H1 (cell line): ENCODE results near the gene CD79A. TPM values are rescaled to one million over a fixed set of nuclear protein-coding genes. Genes with fewer than 3 reads are reported as not detected.

Source experiments
- CTCF ChIA-PET: fragments of 300-600 bp; sonication (Branson Sonifier 250); formaldehyde crosslinking; loops from one replicate; lab custom pipeline; 2021; ENCODE audit not compliant: partially characterized antibody; lab: Charles Lee
- POLR2A ChIA-PET: fragments of 300-600 bp; sonication (Branson Sonifier 250); formaldehyde crosslinking; loops from one replicate; lab custom pipeline; 2021; ENCODE audit warnings: inconsistent platforms; ENCODE audit not compliant: partially characterized antibody; lab: Charles Lee
- DNase-seq, 2 experiments: peaks; one replicate each; pipeline versions ENCODE4 v3.0.0 to v3.0.0-alpha.2; 2010 to 2022; ENCODE audit warnings: low spot score in 2 of 2, low read depth in 1 of 2, mixed read lengths in 1 of 2
- FAIRE-seq: peaks from 2 replicates; lab custom pipeline; 2011; peaks lifted over from hg19 to GRCh38; lab: Jason Lieb, UNC
- H2AFZ ChIP-seq: 2 replicates; pipeline ENCODE4 v1.8.1; 2012; ENCODE audit warnings: low read length, inconsistent platforms
- H2AK5ac ChIP-seq: 2 replicates; pipeline ENCODE4 v1.6.1; 2013; ENCODE audit warnings: low read depth, low read length
- H2BK120ac ChIP-seq: replicated peaks from 2 replicates; pipeline ENCODE3; 2013; ENCODE audit warnings: low read depth, low read length, inconsistent platforms
- H2BK12ac ChIP-seq: 2 replicates; pipeline ENCODE4 v1.6.1; 2013; ENCODE audit warnings: low read depth, low read length
- H2BK15ac ChIP-seq: 2 replicates; pipeline ENCODE4 v1.6.1; 2013; ENCODE audit warnings: low read length
- H2BK20ac ChIP-seq: 2 replicates; pipeline ENCODE4 v1.6.1; 2013; ENCODE audit warnings: low read length
- H2BK5ac ChIP-seq: 2 replicates; pipeline ENCODE4 v1.6.1; 2013; ENCODE audit warnings: low read depth, low read length
- H3K14ac ChIP-seq: 2 replicates; pipeline ENCODE4 v1.6.1; 2013; ENCODE audit warnings: inconsistent platforms; ENCODE audit not compliant: insufficient read length
- H3K18ac ChIP-seq: 2 replicates; pipeline ENCODE4 v1.6.1; 2013; ENCODE audit warnings: low read length; ENCODE audit errors: extremely low read depth
- H3K23ac ChIP-seq: 2 replicates; pipeline ENCODE4 v1.6.1; 2013; ENCODE audit warnings: inconsistent platforms; ENCODE audit not compliant: insufficient read length
- H3K23me2 ChIP-seq: 2 replicates; pipeline ENCODE4 v1.6.1; 2013; ENCODE audit warnings: low read depth, low read length
- H3K27ac ChIP-seq: 2 replicates; pipeline ENCODE4 v1.6.1; 2011; ENCODE audit warnings: low read depth, low read length, inconsistent platforms
- H3K27me3 ChIP-seq, 4 experiments: replicated peaks in 1 of 4; 1 replicate in 1 of 4; 2 replicates in 3 of 4; pipeline versions ENCODE4 v1.6.1 to v1.8.1; 2011 to 2013; ENCODE audit warnings: low read length in 3 of 4, mild to moderate bottlenecking in 3 of 4, inconsistent platforms in 2 of 4, mixed read lengths in 2 of 4, moderate library complexity in 1 of 4; ENCODE audit not compliant: control insufficient read depth in 3 of 4, insufficient read depth in 3 of 4; ENCODE audit errors: extremely low read depth in 1 of 4
- H3K36me3 ChIP-seq, 4 experiments: 2 replicates each; pipeline versions ENCODE4 v1.6.1 to v1.8.1; 2011 to 2013; ENCODE audit warnings: mild to moderate bottlenecking in 4 of 4, low read length in 3 of 4, moderate library complexity in 2 of 4, control low read depth in 1 of 4, inconsistent platforms in 1 of 4; ENCODE audit not compliant: insufficient read depth in 4 of 4, control insufficient read depth in 2 of 4
- H3K4ac ChIP-seq: replicated peaks from 2 replicates; pipeline ENCODE3; 2013; ENCODE audit warnings: low read length, low read depth, mixed read lengths, inconsistent platforms; ENCODE audit not compliant: insufficient read length
- H3K4me1 ChIP-seq, 4 experiments: replicated peaks in 1 of 4; 1 replicate in 1 of 4; 2 replicates in 3 of 4; pipeline versions ENCODE4 v1.6.1 to v1.8.1; 2011 to 2013; ENCODE audit warnings: low read length in 3 of 4, inconsistent platforms in 2 of 4, mixed read lengths in 1 of 4; ENCODE audit not compliant: insufficient read depth in 4 of 4, control insufficient read depth in 3 of 4
- H3K4me2 ChIP-seq, 2 experiments: 2 replicates each; pipeline versions ENCODE4 v1.6.1 to v1.8.1; 2011 to 2013; ENCODE audit warnings: low read depth in 2 of 2, low read length in 2 of 2, control low read depth in 1 of 2, inconsistent platforms in 1 of 2, mild to moderate bottlenecking in 1 of 2; ENCODE audit not compliant: insufficient read depth in 1 of 2
- H3K4me3 ChIP-seq, 4 experiments: fragments of 200-600, 300-600 bp in 1 of 4; sonication (generic), shearing (Covaris generic), sonication (Bioruptor Twin) in 1 of 4; 2 replicates each; pipeline versions ENCODE4 v1.5.1 to v1.8.1; 2011 to 2016; ENCODE audit warnings: low read length in 4 of 4, low read depth in 3 of 4, control low read depth in 2 of 4, inconsistent platforms in 2 of 4, mild to moderate bottlenecking in 2 of 4, mixed read lengths in 1 of 4, moderate library complexity in 1 of 4; ENCODE audit not compliant: insufficient read depth in 2 of 4; ENCODE audit errors: extremely low read depth in 1 of 4
- H3K56ac ChIP-seq: replicated peaks from 2 replicates; pipeline ENCODE3; 2013; ENCODE audit warnings: low read depth, mild to moderate bottlenecking, mixed read lengths, low read length, inconsistent platforms; ENCODE audit not compliant: insufficient read length
- H3K79me1 ChIP-seq: 2 replicates; pipeline ENCODE4 v1.6.1; 2013; ENCODE audit warnings: low read depth, low read length, control low read depth
- H3K79me2 ChIP-seq, 2 experiments: 2 replicates each; pipeline versions ENCODE4 v1.6.1 to v1.8.1; 2012 to 2013; ENCODE audit warnings: low read length in 2 of 2, mild to moderate bottlenecking in 2 of 2, inconsistent platforms in 1 of 2; ENCODE audit not compliant: insufficient read depth in 2 of 2, control insufficient read depth in 1 of 2
- H3K9ac ChIP-seq, 4 experiments: replicated peaks in 1 of 4; 1 replicate in 1 of 4; 2 replicates in 3 of 4; pipeline versions ENCODE4 v1.6.1 to v1.8.1; 2011 to 2013; ENCODE audit warnings: low read depth in 3 of 4, low read length in 3 of 4, control low read depth in 2 of 4, mild to moderate bottlenecking in 2 of 4, moderate library complexity in 2 of 4, inconsistent platforms in 1 of 4; ENCODE audit errors: extremely low read depth in 1 of 4
- H3K9me3 ChIP-seq, 2 experiments: 2 replicates each; pipeline versions ENCODE4 v1.6.1 to v1.8.1; 2012 to 2013; ENCODE audit warnings: mild to moderate bottlenecking in 2 of 2, moderate library complexity in 2 of 2, control low read depth in 1 of 2, inconsistent platforms in 1 of 2, low read depth in 1 of 2, low read length in 1 of 2, mixed read lengths in 1 of 2; ENCODE audit not compliant: insufficient read depth in 2 of 2
- H4K20me1 ChIP-seq, 2 experiments: replicated peaks in 1 of 2; 2 replicates each; pipeline versions ENCODE3 to v1.8.1; 2011 to 2013; ENCODE audit warnings: inconsistent platforms in 2 of 2, low read length in 2 of 2, mild to moderate bottlenecking in 1 of 2; ENCODE audit not compliant: insufficient read depth in 2 of 2, control insufficient read depth in 1 of 2
- H4K5ac ChIP-seq: 2 replicates; pipeline ENCODE4 v1.6.1; 2013; ENCODE audit warnings: low read length, low read depth, mixed read lengths, inconsistent platforms; ENCODE audit not compliant: insufficient read length
- H4K8ac ChIP-seq: 2 replicates; pipeline ENCODE4 v1.8.0; 2013; ENCODE audit warnings: mild to moderate bottlenecking, moderate library complexity, low read length, inconsistent platforms; ENCODE audit not compliant: insufficient read depth; ENCODE audit errors: extremely low read depth
- H4K91ac ChIP-seq: replicated peaks from 2 replicates; pipeline ENCODE3; 2013; ENCODE audit warnings: low read length, mixed read lengths, inconsistent platforms; ENCODE audit not compliant: insufficient read length
- ASH2L ChIP-seq: fragments of 200-600, 300-600 bp; sonication (generic); IDR thresholded peaks from one replicate; pipeline ENCODE4 v1.7.1; 2017; ENCODE audit warnings: low read length
- ATF2 ChIP-seq: IDR thresholded peaks from 2 replicates; pipeline ENCODE4 v1.6.1; 2012; ENCODE audit warnings: low read length, inconsistent platforms
- BRCA1 ChIP-seq: IDR thresholded peaks from 2 replicates; pipeline ENCODE4 v1.6.1; 2012; ENCODE audit warnings: low read depth, low read length, improper control_type of control experiment
- CBX5 ChIP-seq: fragments of 300-800, 300-1000 bp; sonication (generic); IDR thresholded peaks from 2 replicates; pipeline ENCODE4 v1.7.1; 2016; ENCODE audit warnings: antibody characterized with exemption, low read length, low read depth
- EP300 ChIP-seq, 2 experiments: IDR thresholded peaks; 1 replicate in 1 of 2; 2 replicates in 1 of 2; pipeline ENCODE4 v1.6.1; 2011 to 2012; ENCODE audit warnings: low read depth in 2 of 2, low read length in 2 of 2, mild to moderate bottlenecking in 2 of 2, borderline replicate concordance in 1 of 2, inconsistent platforms in 1 of 2, moderate library complexity in 1 of 2
- EZH2 ChIP-seq: fragments of 200-600 bp; sonication (generic); IDR thresholded peaks from 2 replicates; pipeline ENCODE4 v1.7.1; 2012; ENCODE audit warnings: low read depth, mild to moderate bottlenecking, moderate library complexity, low read length, inconsistent platforms; ENCODE audit not compliant: severe bottlenecking
- KDM5A ChIP-seq: fragments of 200-600 bp; IDR thresholded peaks from 2 replicates; pipeline ENCODE4 v1.7.1; 2012; ENCODE audit warnings: mild to moderate bottlenecking, low read length, inconsistent platforms, mixed read lengths
- POLR2AphosphoS5 ChIP-seq: IDR thresholded peaks from 2 replicates; pipeline ENCODE4 v1.6.1; 2011; ENCODE audit warnings: low read depth, low read length
- POU5F1 ChIP-seq: IDR thresholded peaks from 2 replicates; pipeline ENCODE4 v1.6.1; 2011; ENCODE audit warnings: low read depth, mild to moderate bottlenecking, low read length, moderate library complexity
- SIN3A ChIP-seq, 2 experiments: IDR thresholded peaks in 1 of 2; conservative IDR thresholded peaks in 1 of 2; 2 replicates each; pipeline ENCODE4 v1.6.1; 2011 to 2012; ENCODE audit warnings: low read length in 2 of 2, improper control_type of control experiment in 1 of 2, low read depth in 1 of 2, mild to moderate bottlenecking in 1 of 2
- SP2 ChIP-seq: IDR thresholded peaks from 2 replicates; pipeline ENCODE4 v1.6.1; 2012; ENCODE audit warnings: mild to moderate bottlenecking, low read length, inconsistent platforms
- SUZ12 ChIP-seq: fragments of 200-600 bp; sonication (generic); IDR thresholded peaks from 2 replicates; pipeline ENCODE4 v1.6.1; 2012; ENCODE audit warnings: mild to moderate bottlenecking, inconsistent platforms, low read length, moderate library complexity, mixed read lengths
- ZNF274 ChIP-seq: IDR thresholded peaks from 2 replicates; pipeline ENCODE4 v1.7.0; 2012; ENCODE audit warnings: low read length, borderline replicate concordance; ENCODE audit errors: extremely low read depth
- WGBS, 2 experiments: shearing (Covaris generic) in 1 of 2; methylation state at CpG; one replicate each; pipeline versions ENCODE4 v1.1.6 to v1.1.7; 2013 to 2015; ENCODE audit warnings: low lambda C conversion rate in 2 of 2, mixed read lengths in 2 of 2, inconsistent platforms in 1 of 2, low coverage in 1 of 2, missing lambda C conversion rate in 1 of 2; ENCODE audit not compliant: insufficient replicate concordance in 2 of 2, insufficient coverage in 1 of 2, insufficient read length in 1 of 2; ENCODE audit errors: extremely low coverage in 1 of 2, missing lambda C conversion rate in 1 of 2; 5-methylcytosine and 5-hydroxymethylcytosine counted together
- polyA plus RNA-seq, 7 experiments: library from polyadenylated mRNA; depleted of rRNA in 3 of 7; stranded (reverse) in 5 of 7; unstranded in 2 of 7; fragments of >200 nt in 5 of 7; fragments of 200-250 nt in 2 of 7; gene quantifications; 1 replicate in 5 of 7; 2 replicates in 1 of 7; 4 replicates in 1 of 7; pipeline versions ENCODE4 v1.2.1 to v1.2.3, GENCODE V29; 2011 to 2013; ENCODE audit warnings: missing spikeins in 2 of 7, mixed read lengths in 2 of 7
- total RNA-seq: library from RNA; stranded (reverse); fragmentation: NEBNext Ultra II Directional; extraction: Animal tissue kit (Norgen Biotek cat#: 25700); gene quantifications from 2 replicates; pipeline ENCODE4 v1.2.1, GENCODE V29; 2021

The CD79A gene
- total and polyA plus RNA-seq, 2 of the 8 experiments (the other 6 are each of a cell fraction or from before 2014, with no cell fraction given): 0.54 to 0.77 TPM

- Histone ChIP-seq H2BK120ac (no peak overlapping the region), H3K23ac (no peak overlapping the region), H3K14ac (no peak overlapping the region), H3K79me1 (no peaks in the 10 kb centered on the region), H3K9ac (no peak overlapping the region), H3K18ac (no peak overlapping the region), H2BK20ac (no peak overlapping the region), H3K36me3 (peaks cover under 1 to 7% (median 4%) of the 10 kb centered on the region in 4 experiments; a peak in 5 of 8 replicates), H3K4me1 (peaks cover 0 to 5% (median 1%) of the 10 kb centered on the region in 4 experiments; a peak in 1 of 7 replicates), H2AFZ (no peak overlapping the region), H2BK5ac (no peak overlapping the region), H3K56ac (no peak overlapping the region), H4K20me1 (peaks cover 0 to 3% of the 10 kb centered on the region in 2 experiments), H2AK5ac (no peak overlapping the region), H3K23me2 (no peaks in the 10 kb centered on the region), H3K27ac (no peak overlapping the region), H3K27me3 (no peaks in the 10 kb centered on the region), H3K4ac (no peak overlapping the region), H3K9me3 (no peaks in the 10 kb centered on the region), H4K8ac (no peak overlapping the region), H3K79me2 (no peaks in the 10 kb centered on the region), H4K91ac (no peak overlapping the region), H3K4me3 (no peak overlapping the region), H2BK12ac (no peak overlapping the region), H2BK15ac (no peak overlapping the region), H3K4me2 (no peak overlapping the region), H4K5ac (no peak overlapping the region)
- no peak for DNase-seq
- no peak for FAIRE-seq
- ChIA-PET POLR2A (interaction anchor here (0.6 to 3.3 kb wide), 4 partner anchors 15 to 37 kb away, joined by 3 to 10 read pairs (median 5); no protein-coding TSS in a partner anchor), CTCF (no interaction called here)
- no CpG with 5 or more reads among the region's 3 CpGs for WGBS, 2 experiments
- TF ChIP-seq ATF2 (no peak), ASH2L (no peak), SUZ12 (no peak), POU5F1 (no peak), KDM5A (no peak), SIN3A (conservative IDR thresholded peaks at IDR 0.05 in 1 of 2, IDR thresholded peaks at IDR 0.05 in 1 of 2; ENCODE audit: low read depth in 1 of 2, low read length in 2 of 2) (no peak), EZH2 (no peak), EP300 (IDR thresholded peaks at IDR 0.05; ENCODE audit: borderline replicate concordance in 1 of 2, low read depth in 2 of 2, low read length in 2 of 2) (no peak), CBX5 (no peak), POLR2AphosphoS5 (no peak), SP2 (no peak), BRCA1 (no peak), ZNF274 (no peak)
These were observed 20.1 kb downstream of the CD79A start for GRCh38 chr19:41897181-41897580.
